ENCODE measurements around the gene CELF5.

The CELF5 gene

DNA sequence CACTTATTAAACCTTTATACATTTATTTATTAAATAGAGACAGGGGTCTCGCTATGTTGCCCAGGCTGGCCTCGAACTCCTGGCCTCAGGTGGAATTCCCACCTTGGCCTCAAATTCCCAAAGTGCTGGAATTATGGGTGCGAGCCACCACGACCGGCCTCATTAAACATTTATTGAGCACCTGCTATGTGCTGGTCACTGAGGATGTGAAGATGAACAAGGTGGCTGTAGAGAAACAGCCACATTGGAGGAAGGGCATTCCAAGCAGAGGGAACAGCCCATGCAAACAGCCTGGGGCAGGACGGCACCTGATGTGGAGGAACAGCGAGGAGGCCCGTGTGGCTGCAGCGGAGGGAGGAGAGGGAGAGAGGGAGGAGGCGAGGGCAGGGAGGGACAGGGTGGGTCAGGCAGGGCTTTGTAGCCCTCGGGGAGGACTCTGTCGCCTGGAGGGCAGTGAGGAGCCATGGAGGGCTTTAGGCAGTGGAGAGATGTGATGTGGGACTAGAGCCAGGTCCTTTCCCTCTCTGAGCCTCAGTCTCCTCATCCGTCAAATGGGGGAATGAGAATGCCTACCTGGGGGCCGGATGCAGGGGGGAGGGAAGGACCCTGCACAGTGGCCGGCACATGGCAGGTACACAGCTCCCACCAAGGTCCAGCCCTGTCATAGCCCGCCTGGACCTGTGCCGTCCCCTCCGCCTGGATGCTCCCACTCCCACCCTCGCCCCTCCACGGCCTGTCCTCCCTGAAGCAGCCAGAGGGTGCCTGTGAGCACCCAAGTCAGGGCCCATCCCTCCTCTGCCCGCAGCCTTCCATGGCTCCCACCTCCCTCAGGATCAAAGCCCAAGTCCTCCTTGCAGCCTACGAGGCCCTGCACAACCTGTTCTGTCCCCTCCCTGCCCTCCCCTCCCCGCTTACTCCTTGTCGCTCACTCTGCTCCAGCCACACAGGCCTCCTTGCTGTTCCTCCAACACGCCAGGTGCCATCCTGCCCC lies 120.4 kb downstream of the CELF5 start:
- Histone ChIP-seq H3K9ac (no peak overlapping the region), H3K27ac (no peak overlapping the region), H3K4me1 (no peaks in the 10 kb centered on the region), H2AFZ (no peak overlapping the region), H3K27me3 (ENCODE audit: control insufficient read depth, insufficient read depth, low read length) (no peaks in the 10 kb centered on the region), H3K4me2 (ENCODE audit: low read length) (no peak overlapping the region), H3K4me3 (ENCODE audit: low read depth, low read length) (no peak overlapping the region), H3K36me3 (ENCODE audit: control insufficient read depth, insufficient read depth, low read length) (no peaks in the 10 kb centered on the region), H3K9me3 (ENCODE audit: control insufficient read depth, low read length) (no peaks in the 10 kb centered on the region), H3K79me2 (no peaks in the 10 kb centered on the region)
- TF ChIP-seq, protein P1, sequence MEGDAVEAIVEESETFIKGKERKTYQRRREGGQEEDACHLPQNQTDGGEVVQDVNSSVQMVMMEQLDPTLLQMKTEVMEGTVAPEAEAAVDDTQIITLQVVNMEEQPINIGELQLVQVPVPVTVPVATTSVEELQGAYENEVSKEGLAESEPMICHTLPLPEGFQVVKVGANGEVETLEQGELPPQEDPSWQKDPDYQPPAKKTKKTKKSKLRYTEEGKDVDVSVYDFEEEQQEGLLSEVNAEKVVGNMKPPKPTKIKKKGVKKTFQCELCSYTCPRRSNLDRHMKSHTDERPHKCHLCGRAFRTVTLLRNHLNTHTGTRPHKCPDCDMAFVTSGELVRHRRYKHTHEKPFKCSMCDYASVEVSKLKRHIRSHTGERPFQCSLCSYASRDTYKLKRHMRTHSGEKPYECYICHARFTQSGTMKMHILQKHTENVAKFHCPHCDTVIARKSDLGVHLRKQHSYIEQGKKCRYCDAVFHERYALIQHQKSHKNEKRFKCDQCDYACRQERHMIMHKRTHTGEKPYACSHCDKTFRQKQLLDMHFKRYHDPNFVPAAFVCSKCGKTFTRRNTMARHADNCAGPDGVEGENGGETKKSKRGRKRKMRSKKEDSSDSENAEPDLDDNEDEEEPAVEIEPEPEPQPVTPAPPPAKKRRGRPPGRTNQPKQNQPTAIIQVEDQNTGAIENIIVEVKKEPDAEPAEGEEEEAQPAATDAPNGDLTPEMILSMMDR (IDR thresholded peaks at IDR 0.05): no peak

DNA sequence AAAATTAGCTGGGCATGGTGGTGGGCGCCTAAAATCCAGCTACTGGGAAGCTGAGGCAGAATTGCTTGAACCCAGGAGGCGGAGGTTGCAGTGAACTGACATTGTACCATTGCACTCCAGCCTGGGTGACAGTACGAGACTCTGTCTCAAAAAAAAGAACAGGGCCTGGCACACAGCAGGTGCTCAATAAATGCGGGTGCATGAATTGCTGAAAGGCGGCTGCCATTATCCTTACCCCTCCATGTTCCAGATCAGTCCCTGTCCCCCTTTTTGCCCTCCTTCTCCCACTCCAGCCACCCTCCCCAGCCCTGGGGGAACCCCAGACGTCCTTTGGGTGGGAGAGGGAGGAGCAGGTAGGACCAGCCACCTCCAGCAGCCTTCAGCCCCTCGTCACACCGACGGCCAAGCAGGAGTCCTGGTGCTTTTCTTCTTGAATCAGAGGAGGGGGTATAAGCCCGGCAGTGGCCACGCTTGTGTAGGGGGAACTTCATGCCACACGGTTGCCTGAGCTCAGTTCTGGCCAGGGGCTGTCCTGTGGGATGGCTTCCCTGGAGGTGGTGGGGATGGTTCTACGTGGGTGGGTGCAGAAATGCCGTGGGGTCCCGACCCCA lies 121.5 kb downstream of the CELF5 start:
- no peaks in the 10 kb centered on the region for H3K79me2 ChIP-seq
- no peaks in the 10 kb centered on the region for H3K9me3 ChIP-seq (ENCODE audit: control insufficient read depth, low read length)
- H3K27me3 ChIP-seq (ENCODE audit: control insufficient read depth, insufficient read depth, low read length): no peaks in the 10 kb centered on the region
- no peaks in the 10 kb centered on the region for H3K4me1 ChIP-seq
- no peaks in the 10 kb centered on the region for H3K36me3 ChIP-seq (ENCODE audit: control insufficient read depth, insufficient read depth, low read length)
- no peak overlapping the region for H3K9ac ChIP-seq
- H3K4me3 ChIP-seq (ENCODE audit: low read depth, low read length): no peak overlapping the region
- H3K4me2 ChIP-seq (ENCODE audit: low read length): no peak overlapping the region
- no peak overlapping the region for H2AFZ ChIP-seq
- H3K27ac ChIP-seq: no peak overlapping the region
- TF ChIP-seq, protein P1 (IDR thresholded peaks at IDR 0.05): no peak
